ENCODE data around the gene KCNIP3. TPM values are rescaled to one million over a fixed set of nuclear protein-coding genes. Genes with fewer than 3 reads are reported as not detected.

Gene KCNIP3
- total RNA-seq, 4 donors from 2014 or later = 0.15 to 7.4 (median 2.3) TPM

DNA sequence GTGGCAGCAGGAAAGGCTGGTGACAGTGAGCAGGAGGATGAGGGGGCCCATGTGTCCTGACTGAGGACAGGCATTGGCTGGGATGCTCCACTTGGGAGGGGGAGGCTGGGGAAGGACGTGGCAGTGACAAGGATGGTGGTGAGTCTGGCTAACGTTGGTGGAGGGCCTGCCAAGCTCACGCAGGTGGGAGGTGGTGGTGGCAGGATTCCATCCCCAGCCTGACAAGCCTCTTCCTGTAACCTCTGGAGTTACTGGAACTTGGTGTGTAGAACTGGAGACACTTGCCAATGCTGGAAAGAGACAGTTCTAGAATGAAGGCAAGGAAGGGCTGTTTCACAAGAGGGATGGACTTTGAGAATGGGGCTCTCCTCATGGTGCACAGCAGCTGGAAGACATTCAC, 14.7 kb upstream of the KCNIP3 start:
- 34 to 39% methylated on average over 3 of the region's 3 CpGs for WGBS, 2 donors
- H3K4me3 ChIP-seq = no peak overlapping the region
- no peaks in the 10 kb centered on the region for H3K9me3 ChIP-seq
- no peaks in the 10 kb centered on the region for H3K27me3 ChIP-seq
- peaks cover 0 to 92% (median 32%) of the 10 kb centered on the region in 3 donors for H3K36me3 ChIP-seq
- intact Hi-C loops (cut with DNase I) = no loop called here
- DNase-seq = no peak
- no peak overlapping the region for H3K27ac ChIP-seq
- TF ChIP-seq, protein P1, sequence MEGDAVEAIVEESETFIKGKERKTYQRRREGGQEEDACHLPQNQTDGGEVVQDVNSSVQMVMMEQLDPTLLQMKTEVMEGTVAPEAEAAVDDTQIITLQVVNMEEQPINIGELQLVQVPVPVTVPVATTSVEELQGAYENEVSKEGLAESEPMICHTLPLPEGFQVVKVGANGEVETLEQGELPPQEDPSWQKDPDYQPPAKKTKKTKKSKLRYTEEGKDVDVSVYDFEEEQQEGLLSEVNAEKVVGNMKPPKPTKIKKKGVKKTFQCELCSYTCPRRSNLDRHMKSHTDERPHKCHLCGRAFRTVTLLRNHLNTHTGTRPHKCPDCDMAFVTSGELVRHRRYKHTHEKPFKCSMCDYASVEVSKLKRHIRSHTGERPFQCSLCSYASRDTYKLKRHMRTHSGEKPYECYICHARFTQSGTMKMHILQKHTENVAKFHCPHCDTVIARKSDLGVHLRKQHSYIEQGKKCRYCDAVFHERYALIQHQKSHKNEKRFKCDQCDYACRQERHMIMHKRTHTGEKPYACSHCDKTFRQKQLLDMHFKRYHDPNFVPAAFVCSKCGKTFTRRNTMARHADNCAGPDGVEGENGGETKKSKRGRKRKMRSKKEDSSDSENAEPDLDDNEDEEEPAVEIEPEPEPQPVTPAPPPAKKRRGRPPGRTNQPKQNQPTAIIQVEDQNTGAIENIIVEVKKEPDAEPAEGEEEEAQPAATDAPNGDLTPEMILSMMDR (IDR thresholded peaks at IDR 0.05) = no peak
- TF ChIP-seq POLR2A (IDR thresholded peaks at IDR 0.05) = no peak
- peaks cover 0 to 39% (median 5%) of the 10 kb centered on the region in 3 donors for H3K4me1 ChIP-seq

DNA sequence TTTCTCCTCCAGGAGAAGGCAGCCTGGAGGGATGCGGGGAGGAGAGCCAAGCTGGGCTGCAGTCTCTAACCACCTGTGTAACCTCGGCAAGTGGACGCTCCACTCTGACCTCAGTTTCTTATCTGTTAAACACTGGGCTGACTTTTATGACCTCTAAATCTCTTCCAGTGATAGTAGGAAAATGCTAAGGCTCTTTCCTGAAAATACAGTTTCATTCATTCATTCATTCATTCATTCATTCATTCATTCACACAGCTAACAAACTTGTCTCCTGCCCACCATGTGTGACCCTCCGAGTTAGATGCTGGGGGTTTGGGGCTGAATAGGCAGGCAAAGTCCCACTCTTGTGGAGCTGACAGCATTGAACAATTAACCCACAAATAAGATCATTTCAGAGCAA, 13.6 kb upstream of the KCNIP3 start:
- WGBS, 2 donors = 81 to 91% methylated on average over 3 to 4 of the region's 4 CpGs
- H3K4me1 ChIP-seq = peaks cover 0 to 28% (median 0%) of the 10 kb centered on the region in 3 donors
- no peak overlapping the region for H3K27ac ChIP-seq
- H3K9me3 ChIP-seq = no peaks in the 10 kb centered on the region
- H3K36me3 ChIP-seq = peaks cover 4 to 100% (median 37%) of the 10 kb centered on the region in 3 donors
- no peak for DNase-seq
- no peaks in the 10 kb centered on the region for H3K27me3 ChIP-seq
- TF ChIP-seq POLR2A (IDR thresholded peaks at IDR 0.05) = no peak
- TF ChIP-seq, protein P1 (IDR thresholded peaks at IDR 0.05) = no peak
- no peak overlapping the region for H3K4me3 ChIP-seq
- intact Hi-C loops (cut with DNase I) = no loop called here

DNA sequence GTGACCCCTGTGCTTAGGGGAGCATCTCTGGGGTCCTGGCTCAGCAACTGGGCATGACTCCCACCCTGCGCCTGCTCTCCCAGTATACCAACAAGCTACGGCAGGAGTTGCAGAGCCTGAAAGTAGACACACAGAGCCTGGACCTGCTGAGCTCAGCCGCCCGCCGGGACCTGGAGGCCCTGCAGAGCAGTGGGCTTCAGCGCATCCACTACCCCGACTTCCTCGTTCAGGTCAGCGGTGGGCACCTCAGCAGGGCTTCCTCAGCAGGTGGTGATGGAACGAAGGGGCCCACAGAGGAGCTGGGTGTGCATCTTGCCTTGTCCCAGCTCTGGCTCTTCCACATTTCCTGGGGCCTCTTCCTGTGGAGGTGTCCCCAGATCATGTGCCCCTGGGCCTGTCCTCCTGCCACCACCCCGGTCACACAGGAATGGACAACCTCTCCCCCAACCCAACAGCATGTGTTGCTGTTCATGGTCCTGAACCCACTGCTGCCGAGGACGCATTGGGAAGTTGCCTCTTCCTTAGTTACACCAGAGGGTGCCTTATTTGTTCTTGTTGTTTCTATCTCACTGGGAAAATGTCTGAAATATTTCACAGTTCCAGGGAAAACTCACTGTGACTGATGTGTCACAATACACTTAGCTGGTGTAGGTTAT, 12.1 kb upstream of the KCNIP3 start:
- no peak overlapping the region for H3K27ac ChIP-seq
- H3K36me3 ChIP-seq = peaks cover 10 to 100% (median 39%) of the 10 kb centered on the region in 3 donors
- WGBS, 2 donors = 92% methylated on average over 9 of the region's 13 CpGs
- no peaks in the 10 kb centered on the region for H3K9me3 ChIP-seq
- DNase-seq = no peak
- no peak for TF ChIP-seq POLR2A (IDR thresholded peaks at IDR 0.05)
- TF ChIP-seq, protein P1 (IDR thresholded peaks at IDR 0.05) = no peak
- intact Hi-C loops (cut with DNase I) = no loop called here
- H3K27me3 ChIP-seq = no peaks in the 10 kb centered on the region
- H3K4me1 ChIP-seq = peaks cover 0 to 17% (median 0%) of the 10 kb centered on the region in 3 donors
- H3K4me3 ChIP-seq = no peak overlapping the region

DNA sequence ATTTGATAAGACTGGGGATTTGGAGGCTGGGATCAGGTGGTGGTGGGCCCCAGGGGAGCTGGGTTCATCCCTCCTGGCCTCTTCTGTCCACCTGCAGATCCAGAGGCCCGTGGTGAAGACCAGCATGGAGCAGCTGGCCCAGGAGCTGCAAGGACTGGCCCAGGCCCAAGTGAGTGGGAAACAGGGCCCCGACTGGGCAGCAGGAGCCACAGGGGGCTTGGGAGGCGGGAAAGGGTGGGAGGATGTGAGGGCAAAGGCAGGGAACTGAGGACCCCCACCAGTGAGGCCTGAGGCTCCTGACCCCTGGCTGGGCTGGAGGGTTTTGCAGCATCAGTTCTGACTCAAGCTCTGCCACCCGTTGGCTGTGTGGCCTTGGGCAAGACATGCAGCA, 11.6 kb upstream of the KCNIP3 start:
- Histone ChIP-seq H3K9me3 (peaks cover 0 to 4% (median 0%) of the 10 kb centered on the region in 3 donors), H3K4me3 (no peak overlapping the region), H3K4me1 (peaks cover 0 to 17% (median 0%) of the 10 kb centered on the region in 3 donors), H3K27ac (no peak overlapping the region), H3K27me3 (no peaks in the 10 kb centered on the region), H3K36me3 (peaks cover 10 to 100% (median 41%) of the 10 kb centered on the region in 3 donors)
- intact Hi-C loops (cut with DNase I) = no loop called here
- TF ChIP-seq, protein P1 (IDR thresholded peaks at IDR 0.05) = no peak
- no peak for TF ChIP-seq POLR2A (IDR thresholded peaks at IDR 0.05)
- WGBS, 2 donors = 56 to 75% methylated on average over 3 to 4 of the region's 4 CpGs
- no peak for DNase-seq

DNA sequence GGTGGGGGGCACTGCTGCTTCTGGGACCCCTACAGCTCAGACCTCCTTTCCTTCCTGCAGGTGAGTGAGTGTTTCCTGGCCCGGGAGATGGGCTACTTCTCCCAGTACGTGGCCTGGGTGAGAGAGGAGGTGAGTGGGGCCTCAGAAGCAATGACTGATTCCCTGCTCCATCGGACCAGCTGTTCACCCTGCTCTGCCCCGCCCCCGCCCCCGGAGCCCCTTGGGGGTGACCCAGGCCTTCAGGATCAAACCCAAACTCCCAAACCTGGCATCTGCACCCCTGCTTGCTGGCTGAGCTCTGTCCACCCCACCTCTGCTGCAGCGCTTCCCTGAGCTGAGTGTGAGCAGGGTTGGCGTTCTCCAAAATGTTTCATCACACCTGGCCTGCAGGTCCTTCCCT, 9.8 kb upstream of the KCNIP3 start:
- no peak overlapping the region for H3K4me3 ChIP-seq
- peaks cover 0 to 5% (median 0%) of the 10 kb centered on the region in 3 donors for H3K4me1 ChIP-seq
- H3K9me3 ChIP-seq = peaks cover 0 to 15% (median 0%) of the 10 kb centered on the region in 3 donors
- no peak for TF ChIP-seq POLR2A (IDR thresholded peaks at IDR 0.05)
- TF ChIP-seq, protein P1 (IDR thresholded peaks at IDR 0.05) = no peak
- no peaks in the 10 kb centered on the region for H3K27me3 ChIP-seq
- intact Hi-C loops (cut with DNase I) = no loop called here
- H3K27ac ChIP-seq = no peak overlapping the region
- H3K36me3 ChIP-seq = peaks cover 10 to 98% (median 30%) of the 10 kb centered on the region in 3 donors
- no peak for DNase-seq
- 88% methylated on average over 6 of the region's 8 CpGs; no CpG with 5 or more reads in 1 of the 2 donors for WGBS, 2 donors

Measured in esophagus squamous epithelium (tissue), 5 donors.